ENCODE measurements around the gene PIERCE2. TPM values are rescaled to one million over a fixed set of nuclear protein-coding genes. Genes with fewer than 3 reads are reported as not detected.

The PIERCE2 gene
- total and polyA plus RNA-seq, 4 experiments from 2014 or later: 0.30 to 0.75 TPM; not detected in 2

- Mint-ChIP-seq H3K4me3 (no peak overlapping the region), H3K9me3 (no peaks in the 10 kb centered on the region), H3K4me1 (peaks cover 0 to 5% (median 1%) of the 10 kb centered on the region in 4 donors), H3K27ac (no peak overlapping the region), H3K27me3 (no peaks in the 10 kb centered on the region), H3K36me3 (peaks cover 30 to 59% of the 10 kb centered on the region in 2 donors)
- POLR2A ChIA-PET (ENCODE audit: partially characterized antibody): no interaction called here
- intact Hi-C loops (cut with micrococcal nuclease): no loop called here
- DNase-seq: no peak
- Histone ChIP-seq H3K4me1 (ENCODE audit: insufficient read depth, low read length) (no peaks in the 10 kb centered on the region), H3K27ac (ENCODE audit: low read depth, low read length) (no peak overlapping the region), H3K9me3 (ENCODE audit: control insufficient read depth in 1 of 2, low read length in 2 of 2) (no peaks in the 10 kb centered on the region), H3K36me3 (ENCODE audit: insufficient read depth, low read length) (peaks cover 23% of the 10 kb centered on the region), H3K4me3 (ENCODE audit: low read length in 2 of 2) (no peak overlapping the region), H3K27me3 (ENCODE audit: insufficient read depth, low read length) (no peaks in the 10 kb centered on the region)
- CTCF ChIA-PET (ENCODE audit: partially characterized antibody): no interaction called here
Measured at GRCh38 chr15:55379095-55379494, 29.2 kb upstream of the PIERCE2 start.

- ChIA-PET CTCF (ENCODE audit: partially characterized antibody) (interaction anchor here (1.2 to 2.6 kb wide), 2 partner anchors 21 to 27 kb away, joined by 3 to 8 read pairs; partner anchors contain the start of genes CCPG1 and PIERCE2), POLR2A (ENCODE audit: partially characterized antibody) (no interaction called here)
- Mint-ChIP-seq H3K9me3 (no peaks in the 10 kb centered on the region), H3K27ac (no peak overlapping the region), H3K4me1 (peaks cover 0 to 5% (median 1%) of the 10 kb centered on the region in 4 donors), H3K4me3 (no peak overlapping the region), H3K27me3 (no peaks in the 10 kb centered on the region), H3K36me3 (peaks cover 33 to 58% of the 10 kb centered on the region in 2 donors)
- Histone ChIP-seq H3K4me1 (ENCODE audit: insufficient read depth, low read length) (no peaks in the 10 kb centered on the region), H3K36me3 (ENCODE audit: insufficient read depth, low read length) (peaks cover 14% of the 10 kb centered on the region), H3K9me3 (ENCODE audit: control insufficient read depth in 1 of 2, low read length in 2 of 2) (no peaks in the 10 kb centered on the region), H3K4me3 (ENCODE audit: low read length in 2 of 2) (no peak overlapping the region), H3K27me3 (ENCODE audit: insufficient read depth, low read length) (no peaks in the 10 kb centered on the region), H3K27ac (ENCODE audit: low read depth, low read length) (no peak overlapping the region)
- DNase-seq: no peak
- intact Hi-C loops (cut with micrococcal nuclease): no loop called here
Measured at GRCh38 chr15:55381595-55381994, 26.7 kb upstream of the PIERCE2 start.

GRCh38 chr15:55383687-55384086 lies 24.6 kb upstream of the PIERCE2 start:
- H3K36me3 ChIP-seq (ENCODE audit: insufficient read depth, low read length): peaks cover 14% of the 10 kb centered on the region
- no peak overlapping the region for H3K4me3 Mint-ChIP-seq
- no peaks in the 10 kb centered on the region for H3K27me3 ChIP-seq (ENCODE audit: insufficient read depth, low read length)
- ChIA-PET POLR2A (ENCODE audit: partially characterized antibody) (no interaction called here), CTCF (ENCODE audit: partially characterized antibody) (interaction anchor here (1.3 to 2.6 kb wide), 2 partner anchors 25 to 56 kb away, joined by 4 to 8 read pairs; partner anchors contain the start of genes CCPG1 and PIERCE2)
- no peak overlapping the region for H3K4me3 ChIP-seq (ENCODE audit: low read length in 2 of 2)
- no peak overlapping the region for H3K27ac Mint-ChIP-seq
- intact Hi-C loops (cut with micrococcal nuclease): no loop called here
- no peaks in the 10 kb centered on the region for H3K9me3 ChIP-seq (ENCODE audit: control insufficient read depth in 1 of 2, low read length in 2 of 2)
- no peaks in the 10 kb centered on the region for H3K4me1 ChIP-seq (ENCODE audit: insufficient read depth, low read length)
- no peaks in the 10 kb centered on the region for H3K27me3 Mint-ChIP-seq
- no peaks in the 10 kb centered on the region for H3K9me3 Mint-ChIP-seq
- H3K36me3 Mint-ChIP-seq: peaks cover 38 to 50% of the 10 kb centered on the region in 2 donors
- no peak overlapping the region for H3K27ac ChIP-seq (ENCODE audit: low read depth, low read length)
- DNase-seq: no peak
- H3K4me1 Mint-ChIP-seq: peaks cover 0 to 5% (median 1%) of the 10 kb centered on the region in 4 donors

DNA sequence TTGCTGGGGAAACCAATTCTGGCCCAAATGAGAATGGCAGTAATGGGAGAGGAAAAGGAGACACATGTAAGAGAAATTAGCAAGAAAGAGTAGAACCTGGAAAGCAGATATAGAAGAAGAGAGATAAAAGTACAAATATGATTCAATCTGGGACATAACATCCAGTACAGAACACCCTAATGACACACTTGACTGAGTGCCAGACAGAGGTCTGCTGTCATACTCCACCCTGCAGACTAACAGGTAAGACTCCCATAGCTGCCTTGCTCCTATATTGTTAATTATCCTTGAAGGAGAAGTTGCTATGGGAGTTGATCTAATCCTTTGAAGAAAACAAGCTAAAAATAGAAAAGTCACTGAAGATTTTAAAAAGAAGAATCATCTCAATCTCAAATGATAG lies 21.3 kb upstream of the PIERCE2 start:
- no peaks in the 10 kb centered on the region for H3K27me3 Mint-ChIP-seq
- CTCF ChIA-PET (ENCODE audit: partially characterized antibody): no interaction called here
- H3K4me3 ChIP-seq (ENCODE audit: low read length in 2 of 2): no peak overlapping the region
- H3K36me3 Mint-ChIP-seq: peaks cover 40 to 44% of the 10 kb centered on the region in 2 donors
- H3K4me1 Mint-ChIP-seq: peaks cover 4 to 10% (median 6%) of the 10 kb centered on the region in 4 donors
- H3K4me3 Mint-ChIP-seq: no peak overlapping the region
- no peaks in the 10 kb centered on the region for H3K4me1 ChIP-seq (ENCODE audit: insufficient read depth, low read length)
- no peak overlapping the region for H3K27ac Mint-ChIP-seq
- no peaks in the 10 kb centered on the region for H3K27me3 ChIP-seq (ENCODE audit: insufficient read depth, low read length)
- H3K36me3 ChIP-seq (ENCODE audit: insufficient read depth, low read length): peaks cover 14% of the 10 kb centered on the region
- POLR2A ChIA-PET (ENCODE audit: partially characterized antibody): no interaction called here
- no peaks in the 10 kb centered on the region for H3K9me3 ChIP-seq (ENCODE audit: control insufficient read depth in 1 of 2, low read length in 2 of 2)
- no peak overlapping the region for H3K27ac ChIP-seq (ENCODE audit: low read depth, low read length)
- intact Hi-C loops (cut with micrococcal nuclease): no loop called here
- H3K9me3 Mint-ChIP-seq: no peaks in the 10 kb centered on the region
- DNase-seq: no peak

DNA sequence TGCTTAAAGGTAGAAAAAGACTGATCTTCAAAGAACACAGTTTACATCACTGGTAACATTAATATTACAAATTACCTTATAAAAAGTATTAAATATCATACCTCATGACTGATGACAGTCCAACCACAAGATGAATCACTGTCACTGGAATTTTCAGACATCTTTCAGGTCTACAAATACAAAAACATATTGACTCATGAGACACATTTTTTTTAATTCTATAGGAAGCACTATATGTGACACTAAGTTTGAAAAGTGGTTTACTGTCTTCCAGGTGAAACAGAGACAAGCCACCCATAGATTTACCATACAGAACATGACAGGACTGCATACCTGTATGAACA lies 19.1 kb upstream of the PIERCE2 start:
- CTCF ChIA-PET (ENCODE audit: partially characterized antibody): no interaction called here
- Histone ChIP-seq H3K27me3 (ENCODE audit: insufficient read depth, low read length) (no peaks in the 10 kb centered on the region), H3K4me1 (ENCODE audit: insufficient read depth, low read length) (no peaks in the 10 kb centered on the region), H3K9me3 (ENCODE audit: control insufficient read depth in 1 of 2, low read length in 2 of 2) (no peaks in the 10 kb centered on the region), H3K27ac (ENCODE audit: low read depth, low read length) (no peak overlapping the region), H3K36me3 (ENCODE audit: insufficient read depth, low read length) (peaks cover 10% of the 10 kb centered on the region), H3K4me3 (ENCODE audit: low read length in 2 of 2) (no peak overlapping the region)
- Mint-ChIP-seq H3K4me3 (no peak overlapping the region), H3K4me1 (peaks cover 2 to 9% (median 6%) of the 10 kb centered on the region in 4 donors), H3K36me3 (peaks cover 21 to 26% of the 10 kb centered on the region in 2 donors), H3K9me3 (no peaks in the 10 kb centered on the region), H3K27ac (peak overlapping the region in 2 of 7 donors; percentile 8 to 51), H3K27me3 (no peaks in the 10 kb centered on the region)
- intact Hi-C loops (cut with micrococcal nuclease): no loop called here
- no peak for DNase-seq
- POLR2A ChIA-PET (ENCODE audit: partially characterized antibody): no interaction called here

GRCh38 chr15:55394694-55395093 lies 13.6 kb upstream of the PIERCE2 start:
- Mint-ChIP-seq H3K27ac (peak overlapping the region in 2 of 7 donors; percentile 3 to 27), H3K4me1 (peaks cover 14 to 27% (median 24%) of the 10 kb centered on the region in 4 donors), H3K27me3 (no peaks in the 10 kb centered on the region), H3K9me3 (peaks cover 0 to 8% (median 0%) of the 10 kb centered on the region in 8 donors), H3K36me3 (peaks cover 28% of the 10 kb centered on the region in 2 donors), H3K4me3 (no peak overlapping the region)
- no peaks in the 10 kb centered on the region for H3K36me3 ChIP-seq (ENCODE audit: insufficient read depth, low read length)
- no peaks in the 10 kb centered on the region for H3K4me1 ChIP-seq (ENCODE audit: insufficient read depth, low read length)
- H3K27me3 ChIP-seq (ENCODE audit: insufficient read depth, low read length): no peaks in the 10 kb centered on the region
- intact Hi-C loops (cut with micrococcal nuclease): no loop called here
- H3K4me3 ChIP-seq (ENCODE audit: low read length in 2 of 2): no peak overlapping the region
- ChIA-PET CTCF (ENCODE audit: partially characterized antibody) (interaction anchor here (1.2 to 1.4 kb wide), 2 partner anchors 14 to 45 kb away, joined by 3 to 4 read pairs; partner anchors contain the start of genes CCPG1 and PIERCE2), POLR2A (ENCODE audit: partially characterized antibody) (no interaction called here)
- H3K9me3 ChIP-seq (ENCODE audit: control insufficient read depth in 1 of 2, low read length in 2 of 2): no peaks in the 10 kb centered on the region
- DNase-seq: no peak
- H3K27ac ChIP-seq (ENCODE audit: low read depth, low read length): no peak overlapping the region

DNA sequence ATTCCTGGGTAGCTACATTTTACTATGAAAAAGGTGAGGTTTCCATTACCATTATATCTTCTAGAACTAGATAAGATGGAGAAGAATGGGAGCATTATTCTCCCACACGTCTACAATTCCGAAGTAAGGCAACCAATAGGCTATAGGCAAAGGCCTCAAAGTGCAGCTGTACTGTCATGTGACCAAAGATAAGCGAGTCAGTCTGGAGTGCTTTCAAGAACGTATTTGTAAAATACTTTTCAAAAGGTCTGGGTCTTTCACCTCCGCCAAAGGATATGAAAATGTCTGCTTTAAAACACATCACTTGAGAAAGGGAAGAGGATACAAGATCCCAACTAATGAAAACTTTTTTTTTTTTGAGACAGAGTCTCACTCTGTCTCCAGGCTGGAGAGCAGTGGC lies 10.1 kb upstream of the PIERCE2 start:
- Histone ChIP-seq H3K4me3 (ENCODE audit: low read length in 2 of 2) (no peak overlapping the region), H3K36me3 (ENCODE audit: insufficient read depth, low read length) (no peaks in the 10 kb centered on the region), H3K27me3 (ENCODE audit: insufficient read depth, low read length) (no peaks in the 10 kb centered on the region), H3K9me3 (ENCODE audit: control insufficient read depth in 1 of 2, low read length in 2 of 2) (no peaks in the 10 kb centered on the region), H3K27ac (ENCODE audit: low read depth, low read length) (no peak overlapping the region), H3K4me1 (ENCODE audit: insufficient read depth, low read length) (peaks cover 3% of the 10 kb centered on the region)
- Mint-ChIP-seq H3K36me3 (peaks cover 32% of the 10 kb centered on the region in 2 donors), H3K9me3 (peaks cover 0 to 8% (median 0%) of the 10 kb centered on the region in 8 donors), H3K27ac (no peak overlapping the region), H3K4me3 (no peak overlapping the region), H3K27me3 (no peaks in the 10 kb centered on the region), H3K4me1 (peaks cover 27 to 47% (median 39%) of the 10 kb centered on the region in 4 donors)
- intact Hi-C loops (cut with micrococcal nuclease): no loop called here
- POLR2A ChIA-PET (ENCODE audit: partially characterized antibody): no interaction called here
- no peak for DNase-seq
- CTCF ChIA-PET (ENCODE audit: partially characterized antibody): interaction anchor here (0.7 to 3.2 kb wide), 2 partner anchors 10 to 37 kb away, joined by 4 to 10 read pairs; partner anchors contain the start of genes CCPG1 and PIERCE2

All from CD4-positive, alpha-beta memory T cell (primary cell).